Measurements from ENCODE around the gene XRN1.
"Not testable (repeated sequence)": the region's sequence is repeated elsewhere in the genome, so short reads cannot be mapped to it uniquely, and the experiment has no call there.

The XRN1 gene

GRCh38 chr3:142447852-142448823 lies at the start of gene XRN1:
Gene XRN1 (minus strand): TSS chr3:142448037. CDS start chr3:142447944, 93 bp downstream.
- DNase-seq = peak; percentile 73

- DNase-seq = no peak
Observed at GRCh38 chr3:142495103-142495502, 47.3 kb upstream of the XRN1 start.

GRCh38 chr3:142492184-142492583 lies 44.3 kb upstream of the XRN1 start:
- DNase-seq = no peak

GRCh38 chr3:142489572-142490323 lies 41.9 kb upstream of the XRN1 start:
- no peak for DNase-seq

GRCh38 chr3:142484912-142485435 lies 37.1 kb upstream of the XRN1 start:
- no peak for DNase-seq

- DNase-seq = no peak
Observed at GRCh38 chr3:142481196-142481595, 33.4 kb upstream of the XRN1 start.

- no peak for DNase-seq
Observed at GRCh38 chr3:142470826-142471225, 23.0 kb upstream of the XRN1 start.

GRCh38 chr3:142468456-142468855 lies 20.6 kb upstream of the XRN1 start:
- DNase-seq = no peak

- DNase-seq = no peak
Observed at GRCh38 chr3:142467768-142468167, 19.9 kb upstream of the XRN1 start.

- no peak for DNase-seq
Observed at GRCh38 chr3:142460689-142461088, 12.9 kb upstream of the XRN1 start.

GRCh38 chr3:142459929-142460328 lies 12.1 kb upstream of the XRN1 start:
- no peak for DNase-seq

GRCh38 chr3:142459096-142459495 lies 11.3 kb upstream of the XRN1 start:
- DNase-seq = no peak

- no peak for DNase-seq
Observed at GRCh38 chr3:142450881-142451280, 3.0 kb upstream of the XRN1 start.

GRCh38 chr3:142450189-142450588 lies 2.4 kb upstream of the XRN1 start:
- DNase-seq = no peak

- no peak for DNase-seq
Observed at GRCh38 chr3:142447301-142447851, 461 bp downstream of the XRN1 start.

- DNase-seq = no peak
Observed at GRCh38 chr3:142445816-142446254, 2.0 kb downstream of the XRN1 start.

- DNase-seq = no peak
Observed at GRCh38 chr3:142444343-142444742, 3.5 kb downstream of the XRN1 start.

- not testable (repeated sequence) for DNase-seq
Observed at GRCh38 chr3:142443060-142443459, 4.8 kb downstream of the XRN1 start.

- not testable (repeated sequence) for DNase-seq
Observed at GRCh38 chr3:142439499-142440220, 8.2 kb downstream of the XRN1 start.

- DNase-seq = not testable (repeated sequence)
Observed at GRCh38 chr3:142438096-142438495, 9.7 kb downstream of the XRN1 start.

- no peak for DNase-seq
Observed at GRCh38 chr3:142436951-142437585, 10.8 kb downstream of the XRN1 start.

GRCh38 chr3:142434503-142434902 lies 13.3 kb downstream of the XRN1 start:
- no peak for DNase-seq
